GM13976 (cell line): ENCODE data around the gene CDRT15.
"Not testable (repeated sequence)": the region's sequence is repeated elsewhere in the genome, so short reads cannot be mapped to it uniquely, and the experiment has no call there.

Experiments
- DNase-seq: peaks from one replicate; pipeline ENCODE4 v3.0.0; 2012; ENCODE audit warnings: low spot score
- in situ Hi-C: fragments of 300-500 bp; cut with MboI; formaldehyde crosslinking; loops from one replicate; pipeline ENCODE4 v1.12.0; 2022; ENCODE audit warnings: low sequenced_read_pairs, mixed read lengths, inconsistent platforms; ENCODE audit not compliant: unreplicated experiment
- TF ChIP-seq, protein P1 (sequence below): IDR thresholded peaks from 2 replicates; pipeline ENCODE4 v1.5.1; 2012; ENCODE audit warnings: borderline replicate concordance, mild to moderate bottlenecking; ENCODE audit not compliant: insufficient read depth; ENCODE audit errors: extremely low read depth, missing control alignments, control extremely low read depth

The CDRT15 gene

DNA sequence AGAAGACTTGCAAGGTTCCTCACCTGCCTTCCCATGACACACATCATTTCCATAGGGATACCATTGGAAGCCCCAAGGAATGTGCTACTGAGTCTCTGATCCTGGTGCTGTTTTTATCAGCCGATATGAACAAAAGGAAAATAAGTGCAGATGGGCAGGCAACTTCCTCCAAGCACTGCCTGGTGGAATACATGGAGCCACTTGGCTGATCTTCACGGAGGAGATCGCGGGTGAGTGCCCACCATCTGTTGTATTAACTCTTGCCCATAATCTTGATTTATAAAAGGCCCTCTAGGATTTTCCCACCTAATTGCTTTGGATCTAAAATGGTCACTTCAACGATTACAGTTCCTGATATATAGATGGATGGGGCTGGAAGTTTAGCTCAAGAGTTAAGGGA lies 24.7 kb upstream of the CDRT15 start:
- TF ChIP-seq, protein P1, sequence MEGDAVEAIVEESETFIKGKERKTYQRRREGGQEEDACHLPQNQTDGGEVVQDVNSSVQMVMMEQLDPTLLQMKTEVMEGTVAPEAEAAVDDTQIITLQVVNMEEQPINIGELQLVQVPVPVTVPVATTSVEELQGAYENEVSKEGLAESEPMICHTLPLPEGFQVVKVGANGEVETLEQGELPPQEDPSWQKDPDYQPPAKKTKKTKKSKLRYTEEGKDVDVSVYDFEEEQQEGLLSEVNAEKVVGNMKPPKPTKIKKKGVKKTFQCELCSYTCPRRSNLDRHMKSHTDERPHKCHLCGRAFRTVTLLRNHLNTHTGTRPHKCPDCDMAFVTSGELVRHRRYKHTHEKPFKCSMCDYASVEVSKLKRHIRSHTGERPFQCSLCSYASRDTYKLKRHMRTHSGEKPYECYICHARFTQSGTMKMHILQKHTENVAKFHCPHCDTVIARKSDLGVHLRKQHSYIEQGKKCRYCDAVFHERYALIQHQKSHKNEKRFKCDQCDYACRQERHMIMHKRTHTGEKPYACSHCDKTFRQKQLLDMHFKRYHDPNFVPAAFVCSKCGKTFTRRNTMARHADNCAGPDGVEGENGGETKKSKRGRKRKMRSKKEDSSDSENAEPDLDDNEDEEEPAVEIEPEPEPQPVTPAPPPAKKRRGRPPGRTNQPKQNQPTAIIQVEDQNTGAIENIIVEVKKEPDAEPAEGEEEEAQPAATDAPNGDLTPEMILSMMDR = no peak
- no peak for DNase-seq

DNA sequence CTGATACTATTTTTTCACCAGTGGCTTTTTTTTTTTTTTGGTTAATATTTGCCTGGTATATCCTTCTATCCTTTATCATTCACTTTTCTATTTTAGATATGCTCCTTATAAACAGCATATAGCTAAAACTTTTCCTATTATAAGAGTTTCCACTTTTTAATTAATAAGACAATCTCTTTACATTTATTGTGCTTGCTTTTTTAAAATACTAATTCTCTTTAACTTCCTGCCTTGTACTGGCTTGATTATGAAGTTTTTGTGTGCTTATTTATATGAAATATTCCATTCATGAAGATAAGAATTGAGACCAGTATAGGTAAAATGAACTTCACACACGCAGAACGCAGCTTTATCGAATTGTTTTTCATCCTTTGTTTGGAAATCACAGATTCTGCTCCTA lies 9.0 kb upstream of the CDRT15 start:
- TF ChIP-seq, protein P1 = no peak
- in situ Hi-C loops = no loop called here

More for the DNA sequence above, 24.7 kb upstream of the CDRT15 start:
- in situ Hi-C loops = loop anchor here (25.0 kb wide), 1 partner anchor 676 kb away; no protein-coding TSS in a partner anchor

DNA sequence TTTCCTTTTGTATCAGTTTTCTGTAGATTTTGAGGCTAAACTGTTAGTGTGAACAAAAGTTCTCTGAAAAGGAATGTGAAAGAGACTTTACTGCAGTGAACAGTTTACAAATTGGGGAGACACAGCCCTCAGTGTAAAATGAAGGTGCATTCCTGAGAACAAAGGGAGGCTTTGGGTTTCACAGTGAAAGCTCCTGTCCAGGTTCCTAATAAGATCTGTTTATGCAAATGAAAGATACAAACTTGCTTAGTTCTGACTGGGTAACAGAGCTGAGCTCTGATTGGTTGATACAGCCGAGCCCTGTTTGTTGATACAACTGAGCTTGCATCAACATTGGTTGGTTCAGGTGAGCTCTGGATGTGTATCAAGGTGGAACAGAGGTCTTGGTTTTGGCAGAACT lies 8.3 kb upstream of the CDRT15 start:
- DNase-seq = no peak
- in situ Hi-C loops = no loop called here
- TF ChIP-seq, protein P1 = no peak

More for the DNA sequence above, 9.0 kb upstream of the CDRT15 start:
- DNase-seq = no peak

DNA sequence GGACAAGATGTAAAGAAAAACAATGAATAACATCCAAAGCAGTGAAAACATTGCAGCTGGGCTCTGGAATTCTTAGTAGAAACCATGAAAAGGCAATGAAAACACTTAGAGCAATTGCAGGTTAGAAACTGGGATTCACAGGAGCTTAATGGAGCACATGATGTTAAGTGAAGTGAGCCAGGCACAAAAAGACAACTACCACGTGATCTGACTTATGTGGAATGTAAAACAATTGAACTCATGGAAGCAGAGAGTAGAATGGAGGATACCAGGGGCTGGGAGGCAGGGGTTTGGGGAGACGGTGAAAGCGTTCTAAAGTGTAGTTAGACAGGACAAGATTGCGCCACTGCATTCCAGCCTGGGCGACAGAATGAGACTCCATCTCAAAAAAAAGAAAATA lies 2.6 kb upstream of the CDRT15 start:
- in situ Hi-C loops, DNase-seq: not testable (repeated sequence)

DNA sequence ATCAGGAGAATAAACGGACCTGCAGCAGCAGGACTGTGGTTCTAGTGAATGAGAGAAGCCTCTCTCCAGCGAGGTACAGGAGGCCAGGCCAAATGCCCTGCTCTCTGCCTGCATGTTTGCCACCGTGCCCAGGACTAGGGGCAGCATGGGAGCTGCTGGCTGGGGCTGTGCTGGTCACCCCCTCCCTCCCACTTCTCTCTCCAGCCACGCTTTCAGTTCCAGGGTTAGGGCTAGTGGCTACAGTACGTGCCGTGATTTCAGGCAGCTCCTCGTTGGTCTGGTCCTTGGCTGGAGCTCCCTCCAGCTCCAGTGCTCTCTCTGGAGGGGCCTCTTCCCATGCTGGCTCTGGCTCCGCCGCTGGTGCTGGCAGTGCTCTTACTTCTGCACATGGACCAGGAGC lies 630 bp downstream of the CDRT15 start:
- in situ Hi-C loops, DNase-seq: not testable (repeated sequence)

DNA sequence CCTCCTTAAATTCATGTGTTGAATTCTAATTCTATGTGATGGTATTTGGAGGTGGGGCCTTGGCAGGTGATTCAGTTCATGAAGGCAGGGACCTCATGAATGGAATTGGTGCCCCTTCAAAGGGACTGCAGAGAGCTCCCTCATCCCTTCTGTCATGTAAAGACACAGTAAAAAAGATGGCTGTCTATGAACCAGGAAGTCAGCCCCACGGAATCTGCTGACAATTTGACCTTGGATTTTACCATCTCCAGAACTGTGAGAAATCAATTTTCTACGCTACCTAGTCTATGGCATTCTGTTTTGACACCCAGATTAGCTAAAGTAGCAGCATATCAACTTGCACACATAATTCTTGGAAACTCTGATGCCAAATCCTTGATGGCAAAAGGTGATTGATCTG lies 1.6 kb downstream of the CDRT15 start:
- in situ Hi-C loops, DNase-seq: not testable (repeated sequence)

DNA sequence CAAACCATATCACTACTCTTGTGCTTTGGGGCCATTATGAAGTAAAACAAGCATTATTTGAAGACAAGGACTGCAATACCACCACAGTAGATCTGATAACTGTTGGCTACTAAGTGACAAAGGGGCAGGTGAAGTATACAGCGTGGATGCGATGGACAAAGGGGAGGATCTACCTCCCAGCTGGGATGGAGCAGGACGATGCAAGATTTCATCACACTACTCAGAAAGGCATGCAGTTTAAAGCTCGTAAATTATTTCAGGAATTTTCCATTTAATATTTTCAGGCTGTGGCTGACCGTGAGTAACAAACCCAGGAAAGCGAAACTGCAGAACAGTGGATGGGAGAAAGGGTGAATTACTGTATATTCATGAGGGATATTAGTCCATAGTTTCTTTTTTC lies 5.5 kb downstream of the CDRT15 start:
- DNase-seq, in situ Hi-C loops: not testable (repeated sequence)

DNA sequence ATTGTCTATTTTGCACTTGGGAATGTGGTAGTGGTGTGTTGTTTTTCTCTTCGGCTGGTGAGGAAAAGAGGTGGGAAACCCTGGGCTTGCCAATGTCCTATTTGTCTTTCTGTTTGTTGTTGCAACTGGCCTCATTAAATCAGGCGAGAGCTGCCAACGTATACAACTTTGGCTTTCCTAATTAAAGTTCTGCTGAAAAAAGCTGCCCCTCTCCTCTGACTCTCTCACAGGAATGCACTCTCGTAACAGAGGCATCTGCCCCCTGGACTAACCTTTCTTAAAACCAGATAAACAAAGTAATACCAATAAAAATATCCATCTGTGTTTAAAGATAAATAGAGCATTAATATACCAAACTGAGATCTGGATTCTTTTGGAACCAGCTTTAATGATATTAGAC lies 7.8 kb downstream of the CDRT15 start:
- TF ChIP-seq, protein P1 = no peak
- in situ Hi-C loops = no loop called here
- no peak for DNase-seq

DNA sequence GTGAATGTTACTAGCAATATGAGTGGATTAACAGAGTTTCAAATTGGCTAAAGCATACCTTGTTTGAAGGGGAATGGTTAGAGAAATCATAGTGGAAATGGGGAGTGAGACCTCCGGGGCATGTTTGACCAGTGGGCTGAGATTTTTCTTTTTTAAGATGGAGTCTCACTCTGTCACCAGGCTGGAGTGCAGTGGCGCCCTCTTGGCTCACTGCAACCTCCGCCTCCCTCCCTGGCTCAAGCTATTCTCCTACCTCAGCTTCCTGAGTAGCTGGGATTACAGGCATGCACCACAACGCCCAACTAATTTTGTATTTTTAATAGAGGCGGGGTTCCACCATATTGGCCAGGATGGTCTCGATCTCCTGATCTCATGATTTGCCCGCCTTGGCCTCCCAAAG lies 9.6 kb downstream of the CDRT15 start:
- TF ChIP-seq, protein P1 = no peak
- in situ Hi-C loops = no loop called here
- DNase-seq = no peak
